Spleen (tissue), 11 donors: ENCODE measurements around the gene PWP1. TPM values are rescaled to one million over a fixed set of nuclear protein-coding genes. Genes with fewer than 3 reads are reported as not detected.

Source experiments
- DNase-seq: peaks from one replicate; pipeline ENCODE4 v3.0.0-alpha.2; 2020
- H3K27ac ChIP-seq, 8 donors: fragments of 200-600 bp; sonication (generic) in 7 of 8; 1 replicate in 4 of 8; 2 replicates in 4 of 8; pipeline versions ENCODE4 v1.5.0 to v1.8.0; 2016 to 2021; ENCODE audit warnings: inconsistent platforms in 4 of 8, mild to moderate bottlenecking in 4 of 8, moderate library complexity in 1 of 8
- H3K27me3 ChIP-seq, 7 donors: fragments of 200-600 bp; sonication (generic) in 6 of 7; replicated peaks in 1 of 7; 1 replicate in 4 of 7; 2 replicates in 3 of 7; pipeline versions ENCODE4 v1.5.0 to v1.8.0; 2016 to 2021; ENCODE audit warnings: inconsistent platforms in 3 of 7, mild to moderate bottlenecking in 1 of 7
- H3K36me3 ChIP-seq, 6 donors: fragments of 200-600 bp; sonication (generic) in 5 of 6; 1 replicate in 4 of 6; 2 replicates in 2 of 6; pipeline versions ENCODE4 v1.5.0 to v1.8.0; 2016 to 2021; ENCODE audit warnings: inconsistent platforms in 2 of 6
- H3K4me1 ChIP-seq, 6 donors: fragments of 200-600 bp; sonication (generic) in 5 of 6; 1 replicate in 3 of 6; 2 replicates in 3 of 6; pipeline versions ENCODE4 v1.5.0 to v1.8.0; 2016 to 2021; ENCODE audit warnings: inconsistent platforms in 3 of 6
- H3K4me3 ChIP-seq, 8 donors: fragments of 200-600 bp; sonication (generic) in 7 of 8; 1 replicate in 4 of 8; 2 replicates in 4 of 8; pipeline versions ENCODE4 v1.5.0 to v1.8.0; 2016 to 2021; ENCODE audit warnings: inconsistent platforms in 4 of 8, mild to moderate bottlenecking in 4 of 8, moderate library complexity in 2 of 8
- H3K9me3 ChIP-seq, 8 donors: fragments of 200-600 bp; sonication (generic) in 7 of 8; 1 replicate in 4 of 8; 2 replicates in 4 of 8; pipeline versions ENCODE4 v1.5.0 to v1.8.0; 2016 to 2021; ENCODE audit warnings: inconsistent platforms in 4 of 8
- CTCF ChIP-seq, 11 experiments: fragments of 200-600 bp in 7 of 11; fragments of 450-650 bp in 4 of 11; sonication (generic) in 4 of 11; IDR thresholded peaks in 8 of 11; conservative IDR thresholded peaks in 3 of 11; 1 replicate in 7 of 11; 2 replicates in 4 of 11; pipeline versions ENCODE4 v1.4.0 to v1.8.0; 2016 to 2021; ENCODE audit warnings: antibody characterized with exemption in 11 of 11, inconsistent platforms in 4 of 11, mild to moderate bottlenecking in 1 of 11
- POLR2A ChIP-seq, 3 donors: fragments of 450-650 bp; IDR thresholded peaks; one replicate each; pipeline ENCODE4 v1.5.1; 2017; ENCODE audit warnings: antibody characterized with exemption in 3 of 3, mild to moderate bottlenecking in 1 of 3
- POLR2AphosphoS5 ChIP-seq, 3 donors: sonication (generic); formaldehyde crosslinking; IDR thresholded peaks; one replicate each; pipeline ENCODE4 v1.5.1; 2017; ENCODE audit warnings: antibody characterized with exemption in 3 of 3
- WGBS, 5 donors: extraction: QIAGEN DNeasy Blood & Tissue Kit in 3 of 5; methylation state at CpG; one replicate each; pipeline versions ENCODE4 v1.1.5 to v1.1.7; 2013 to 2018; 5-methylcytosine and 5-hydroxymethylcytosine counted together
- intact Hi-C: fragments of 100-400 bp; cut with DNase I; formaldehyde crosslinking; loops from one replicate; pipeline ENCODE4 v1.15.0; 2023; ENCODE audit warnings: low total_unique reads
- polyA plus RNA-seq, 3 donors: library from polyadenylated mRNA; stranded (reverse); fragments of 200-250 nt; gene quantifications; one replicate each; pipeline ENCODE4 v1.2.1, GENCODE V29; 2013
- total RNA-seq, 7 donors: library from RNA; depleted of rRNA in 3 of 7; stranded (reverse); fragments of >200 nt in 3 of 7; fragmentation: NEBNext Ultra II Directional in 4 of 7; extraction: Animal tissue kit (Norgen Biotek cat#: 25700) in 4 of 7; gene quantifications; one replicate each; pipeline versions ENCODE4 v1.1.0 to v1.2.1, GENCODE V29; 2016 to 2021
- donor health status: healthy with polysubstance abuse.
- donor health status: DM: no; HTN: no; CAD: no; lungs with moderate emphysema.
- donor health status: DM: no; HTN: no; CAD: no.
- donor health status: Bipolar disorder and iron deficiency.
- donor health status: healthy.
- donor health status: DM: no; HTN: no; CAD: no.
- donor health status: DM: yes; HTN: yes; CAD: no.

Gene PWP1
- total and polyA plus RNA-seq, 10 donors, result 24.5 to 78.5 (median 28.2) TPM

GRCh38 chr12:107760809-107761501 lies 75.4 kb downstream of the PWP1 start, which contains the start of gene PRDM4:
Gene PRDM4 (minus strand): TSS chr12:107761137. CDS start chr12:107760515, 622 bp downstream.
- 0% methylated on average over 5 to 83 of the region's 83 CpGs for WGBS, 5 donors
- peak within 1 kb of the TSS; percentile 50 to 91 (median 81) for H3K27ac ChIP-seq
- H3K4me3 ChIP-seq, result peak within 1 kb of the TSS; percentile 56 to 90 (median 84)
- peaks cover 4 to 35% (median 15%) of the 10 kb centered on the region in 6 donors for H3K36me3 ChIP-seq
- H3K4me1 ChIP-seq, result peaks cover 16 to 50% (median 39%) of the 10 kb centered on the region in 6 donors
- H3K9me3 ChIP-seq, result no peaks in the 10 kb centered on the region
- TF ChIP-seq CTCF (IDR thresholded peaks at IDR 0.05 in 8 of 11, conservative IDR thresholded peaks at IDR 0.05 in 3 of 11), result peak in 7 of 11 experiments; percentile 24 to 76 (median 66)
- TF ChIP-seq POLR2A (IDR thresholded peaks at IDR 0.05), result peak; percentile 48 to 88 (median 84)
- peak; percentile 95 to 96 (median 95) for TF ChIP-seq POLR2AphosphoS5 (IDR thresholded peaks at IDR 0.05)
- intact Hi-C loops, result loop anchor here (5.0 kb wide), 1 partner anchor 126 kb away; no protein-coding TSS in a partner anchor
- H3K27me3 ChIP-seq, result no peaks in the 10 kb centered on the region
- peak; percentile 98 for DNase-seq

- intact Hi-C loops, result loop anchor here (5.0 kb wide), 1 partner anchor 126 kb away; no protein-coding TSS in a partner anchor
- Histone ChIP-seq H3K36me3 (peaks cover 4 to 29% (median 9%) of the 10 kb centered on the region in 6 donors), H3K9me3 (no peaks in the 10 kb centered on the region), H3K27ac (peak overlapping the region in 6 of 8 donors; percentile 26 to 91 (median 84)), H3K4me3 (peak overlapping the region; percentile 56 to 90 (median 84)), H3K4me1 (peaks cover 16 to 49% (median 39%) of the 10 kb centered on the region in 6 donors), H3K27me3 (no peaks in the 10 kb centered on the region)
- TF ChIP-seq POLR2AphosphoS5 (IDR thresholded peaks at IDR 0.05) (no peak), POLR2A (IDR thresholded peaks at IDR 0.05) (no peak), CTCF (IDR thresholded peaks at IDR 0.05 in 8 of 11, conservative IDR thresholded peaks at IDR 0.05 in 3 of 11) (no peak)
- DNase-seq, result peak; percentile 78
- 3 to 7% (median 5%) methylated on average over 12 of the region's 12 CpGs for WGBS, 5 donors
Observed at GRCh38 chr12:107761502-107761904, 75.9 kb downstream of the PWP1 start.

Other genes starting within 250 kb of the PWP1 start
- gene PRDM4, start 75.3 kb downstream of the PWP1 start, total RNA-seq, result 10 to 100 TPM; 24.9 to 38.4 (median 30.0) TPM
- 1 to 10 TPM; 8.2 to 9.3 (median 8.7) TPM for gene PRDM4, start 75.3 kb downstream of the PWP1 start, polyA plus RNA-seq
- gene ASCL4, start 88.9 kb downstream of the PWP1 start, total RNA-seq, result not detected
- gene ASCL4, start 88.9 kb downstream of the PWP1 start, polyA plus RNA-seq, result under 1 TPM; 0.03 to 0.13 (median 0.05) TPM